PFSK-1 (cell line): ENCODE data around the gene MPPED1.

Experiments
- FOXP2 ChIP-seq: optimal IDR thresholded peaks from 2 replicates; pipeline ENCODE3; 2011; ENCODE audit warnings: borderline replicate concordance, control low read depth, inconsistent platforms; ENCODE audit not compliant: insufficient read depth; ENCODE audit errors: extremely low read length, extremely low read depth
- POLR2AphosphoS5 ChIP-seq: IDR thresholded peaks from 2 replicates; pipeline ENCODE4 v1.6.1; 2012; ENCODE audit warnings: low read depth, mild to moderate bottlenecking, control low read depth, low read length, moderate library complexity
- REST ChIP-seq, 2 experiments: IDR thresholded peaks; 2 replicates each; pipeline versions ENCODE4 v1.6.1 to v1.8.0; 2011 to 2012; ENCODE audit warnings: low read depth in 2 of 2, low read length in 2 of 2, control low read depth in 1 of 2, inconsistent platforms in 1 of 2, mild to moderate bottlenecking in 1 of 2, moderate library complexity in 1 of 2; ENCODE audit not compliant: insufficient read depth in 1 of 2
- SIN3A ChIP-seq: IDR thresholded peaks from 2 replicates; pipeline ENCODE4 v1.6.1; 2012; ENCODE audit warnings: mild to moderate bottlenecking, low read length, moderate library complexity, borderline replicate concordance; ENCODE audit not compliant: insufficient read depth
- TAF1 ChIP-seq: IDR thresholded peaks from 2 replicates; pipeline ENCODE4 v1.6.1; 2012; ENCODE audit warnings: low read length, control low read depth, borderline replicate concordance; ENCODE audit not compliant: insufficient read depth

The MPPED1 gene

GRCh38 chr22:43476751-43477725 lies 65.2 kb downstream of the MPPED1 start:
- TF ChIP-seq POLR2AphosphoS5, result no peak

GRCh38 chr22:43477966-43478365 lies 66.2 kb downstream of the MPPED1 start:
- TF ChIP-seq POLR2AphosphoS5 (no peak), SIN3A (no peak), REST (IDR thresholded peaks at IDR 0.05; ENCODE audit: insufficient read depth in 1 of 2, low read depth in 2 of 2, low read length in 2 of 2) (no peak), FOXP2 (no peak), TAF1 (no peak)

GRCh38 chr22:43478621-43479300 lies 66.9 kb downstream of the MPPED1 start:
- TF ChIP-seq FOXP2 (no peak), REST (IDR thresholded peaks at IDR 0.05; ENCODE audit: insufficient read depth in 1 of 2, low read depth in 2 of 2, low read length in 2 of 2) (no peak), TAF1 (no peak), SIN3A (no peak), POLR2AphosphoS5 (no peak)

GRCh38 chr22:43479301-43479950 lies 67.6 kb downstream of the MPPED1 start:
- no peak for TF ChIP-seq TAF1
- no peak for TF ChIP-seq SIN3A
- TF ChIP-seq FOXP2, result no peak
- TF ChIP-seq REST (IDR thresholded peaks at IDR 0.05; ENCODE audit: insufficient read depth in 1 of 2, low read depth in 2 of 2, low read length in 2 of 2), result no peak
- TF ChIP-seq POLR2AphosphoS5, result no peak

GRCh38 chr22:43479962-43480361 lies 68.1 kb downstream of the MPPED1 start:
- TF ChIP-seq TAF1, result no peak
- TF ChIP-seq SIN3A, result no peak
- TF ChIP-seq REST (IDR thresholded peaks at IDR 0.05; ENCODE audit: insufficient read depth in 1 of 2, low read depth in 2 of 2, low read length in 2 of 2), result no peak
- no peak for TF ChIP-seq FOXP2
- TF ChIP-seq POLR2AphosphoS5, result no peak
